Urothelium cell line (cell line): ENCODE results near the gene RABGAP1L.
A peak's percentile ranks its signal among the peaks of the same experiment; 100 is the strongest.

ENCODE experiments used
- DNase-seq: peaks from one replicate; pipeline ENCODE4 v3.0.0; 2011; ENCODE audit warnings: low spot score, mixed read lengths
- FAIRE-seq: peaks from 2 replicates; lab custom pipeline; 2011; peaks lifted over from hg19 to GRCh38; lab: Jason Lieb, UNC

The RABGAP1L gene

GRCh38 chr1:174194461-174194860 lies 35.1 kb downstream of the RABGAP1L start:
- no peak for FAIRE-seq

GRCh38 chr1:174197088-174197487 lies 37.8 kb downstream of the RABGAP1L start:
- FAIRE-seq (no peak), DNase-seq (no peak)

More at GRCh38 chr1:174194461-174194860, 35.1 kb downstream of the RABGAP1L start:
- no peak for DNase-seq

- DNase-seq (no peak), FAIRE-seq (no peak)
Observed at GRCh38 chr1:174197547-174197946, 38.2 kb downstream of the RABGAP1L start.

- DNase-seq (no peak), FAIRE-seq (no peak)
Observed at GRCh38 chr1:174198202-174198601, 38.9 kb downstream of the RABGAP1L start.

GRCh38 chr1:174200746-174201145 lies 41.4 kb downstream of the RABGAP1L start:
- no peak for FAIRE-seq
- no peak for DNase-seq

GRCh38 chr1:174204697-174205308 lies 45.5 kb downstream of the RABGAP1L start:
- FAIRE-seq, result no peak
- no peak for DNase-seq

- no peak for FAIRE-seq
Observed at GRCh38 chr1:174206148-174206836, 47.0 kb downstream of the RABGAP1L start.

GRCh38 chr1:174209347-174210187 lies 50.2 kb downstream of the RABGAP1L start:
- FAIRE-seq, result no peak
- DNase-seq, result no peak

More at GRCh38 chr1:174206148-174206836, 47.0 kb downstream of the RABGAP1L start:
- DNase-seq, result no peak

GRCh38 chr1:174211486-174211885 lies 52.2 kb downstream of the RABGAP1L start:
- DNase-seq (no peak), FAIRE-seq (no peak)

GRCh38 chr1:174215766-174216165 lies 56.4 kb downstream of the RABGAP1L start:
- FAIRE-seq (no peak), DNase-seq (no peak)

GRCh38 chr1:174217248-174217647 lies 57.9 kb downstream of the RABGAP1L start:
- FAIRE-seq, result no peak

GRCh38 chr1:174217787-174218574 lies 58.7 kb downstream of the RABGAP1L start:
- DNase-seq (peak; percentile 8), FAIRE-seq (no peak)

More at GRCh38 chr1:174217248-174217647, 57.9 kb downstream of the RABGAP1L start:
- no peak for DNase-seq

GRCh38 chr1:174218983-174219382 lies 59.7 kb downstream of the RABGAP1L start:
- no peak for DNase-seq
- no peak for FAIRE-seq

- FAIRE-seq, result no peak
- no peak for DNase-seq
Observed at GRCh38 chr1:174219606-174220370, 60.5 kb downstream of the RABGAP1L start.

GRCh38 chr1:174221681-174222080 lies 62.4 kb downstream of the RABGAP1L start:
- FAIRE-seq (no peak), DNase-seq (no peak)

- FAIRE-seq (no peak), DNase-seq (no peak)
Observed at GRCh38 chr1:174222166-174222949, 63.0 kb downstream of the RABGAP1L start.

GRCh38 chr1:174224641-174225040 lies 65.3 kb downstream of the RABGAP1L start:
- FAIRE-seq, result no peak
- DNase-seq, result no peak

GRCh38 chr1:174225499-174226204 lies 66.3 kb downstream of the RABGAP1L start:
- FAIRE-seq, result no peak
- no peak for DNase-seq

GRCh38 chr1:174230399-174230798 lies 71.1 kb downstream of the RABGAP1L start:
- DNase-seq (no peak), FAIRE-seq (no peak)
